ENCODE results near the gene PCNA.
"Not testable (repeated sequence)": the region's sequence is repeated elsewhere in the genome, so short reads cannot be mapped to it uniquely, and the experiment has no call there.

Gene PCNA

GRCh38 chr20:5074232-5074674, 45.5 kb downstream of the PCNA start:
- H3K27me3 ChIP-seq (ENCODE audit: insufficient read depth, low read length), result no peaks in the 10 kb centered on the region
- H3K9me3 ChIP-seq (ENCODE audit: insufficient read depth, low read depth, low read length), result no peaks in the 10 kb centered on the region
- H3K36me3 ChIP-seq (ENCODE audit: insufficient read depth, low read length), result no peaks in the 10 kb centered on the region
- H3K9ac ChIP-seq (ENCODE audit: low read depth, low read length), result no peak overlapping the region
- no peak overlapping the region for H3K4me3 ChIP-seq (ENCODE audit: low read length)
- peaks cover 8% of the 10 kb centered on the region for H3K4me1 ChIP-seq (ENCODE audit: insufficient read depth, low read length)
- no peak overlapping the region for H3K27ac ChIP-seq (ENCODE audit: low read depth, low read length)
- WGBS, result 91% methylated on average over 3 of the region's 3 CpGs

DNA sequence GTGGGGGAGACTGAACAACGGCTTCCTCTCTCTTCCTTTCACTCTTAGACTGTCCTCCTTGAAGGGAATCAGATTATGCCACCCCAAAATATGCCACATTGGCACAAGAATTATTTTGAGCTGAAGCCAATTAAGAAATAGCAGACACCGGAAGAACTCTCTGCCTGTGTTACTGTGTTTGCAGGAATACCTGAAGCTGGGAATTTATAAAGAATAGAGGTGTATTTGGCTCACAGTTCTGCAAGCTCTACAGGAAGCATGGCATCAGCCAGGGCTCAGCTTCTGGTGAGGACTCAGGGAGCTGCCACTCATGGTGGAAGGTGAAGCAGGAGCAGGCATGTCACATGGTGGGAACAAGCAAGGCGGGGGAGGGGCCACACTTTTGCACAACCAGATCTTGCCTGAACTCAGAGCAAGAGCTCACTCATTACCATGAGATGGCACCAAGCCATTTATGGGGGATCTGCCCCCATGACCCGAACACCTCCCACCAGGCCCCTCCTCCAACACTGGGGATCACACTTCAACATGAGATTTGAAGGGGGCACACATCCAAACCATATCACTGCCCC, 46.0 kb downstream of the PCNA start:
- H3K9me3 ChIP-seq (ENCODE audit: insufficient read depth, low read depth, low read length), result no peaks in the 10 kb centered on the region
- 83% methylated on average over 4 of the region's 4 CpGs for WGBS
- no peak overlapping the region for H3K4me3 ChIP-seq (ENCODE audit: low read length)
- no peaks in the 10 kb centered on the region for H3K36me3 ChIP-seq (ENCODE audit: insufficient read depth, low read length)
- H3K27ac ChIP-seq (ENCODE audit: low read depth, low read length), result no peak overlapping the region
- no peak overlapping the region for H3K9ac ChIP-seq (ENCODE audit: low read depth, low read length)
- H3K4me1 ChIP-seq (ENCODE audit: insufficient read depth, low read length), result peaks cover 8% of the 10 kb centered on the region
- H3K27me3 ChIP-seq (ENCODE audit: insufficient read depth, low read length), result no peaks in the 10 kb centered on the region

DNA sequence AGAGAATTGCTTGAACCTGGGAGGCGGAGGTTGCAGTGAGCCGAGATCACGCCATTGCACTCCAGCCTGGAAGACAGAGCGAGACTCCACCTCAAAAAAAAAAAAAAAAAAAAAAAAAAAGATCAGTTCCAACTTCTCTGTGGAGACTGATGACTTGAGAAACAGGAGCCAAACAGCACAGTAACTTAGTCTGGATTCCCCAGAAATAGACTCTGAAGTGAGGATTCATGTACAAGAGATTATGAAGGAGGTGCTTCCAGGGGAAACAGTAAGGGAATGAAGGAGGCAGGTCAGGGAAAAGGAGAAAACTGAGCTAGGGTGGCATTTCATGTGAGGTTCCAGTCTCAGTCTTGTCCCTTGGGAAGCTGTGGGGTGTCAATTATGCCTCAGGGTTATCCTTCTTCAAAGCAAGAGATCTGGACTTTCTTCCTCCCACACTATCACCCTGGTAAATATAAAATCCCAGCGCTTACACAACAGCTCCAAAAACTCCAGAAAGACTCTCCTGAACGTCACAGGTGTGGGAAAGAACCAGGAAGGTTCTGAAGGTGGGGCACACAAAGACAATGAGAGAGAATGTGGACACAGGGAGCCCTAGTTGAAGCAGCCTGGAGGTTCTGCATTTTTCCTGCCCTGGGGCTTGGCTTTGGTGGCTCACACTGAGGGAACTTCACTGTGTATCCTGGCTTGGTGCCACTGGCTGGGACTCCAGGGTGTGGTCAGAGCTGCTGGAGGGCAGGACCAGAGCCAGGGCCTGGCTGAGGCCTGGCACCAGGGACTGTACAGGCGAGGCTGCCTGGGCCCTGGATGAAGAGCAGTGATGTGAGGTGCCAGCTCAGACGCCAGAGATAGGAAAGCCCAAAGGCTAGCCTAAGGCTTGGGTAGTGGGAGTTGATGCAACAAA, 46.8 kb downstream of the PCNA start:
- H3K27ac ChIP-seq (ENCODE audit: low read depth, low read length), result no peak overlapping the region
- no peak overlapping the region for H3K9ac ChIP-seq (ENCODE audit: low read depth, low read length)
- H3K9me3 ChIP-seq (ENCODE audit: insufficient read depth, low read depth, low read length), result no peaks in the 10 kb centered on the region
- peaks cover 8% of the 10 kb centered on the region for H3K4me1 ChIP-seq (ENCODE audit: insufficient read depth, low read length)
- H3K4me3 ChIP-seq (ENCODE audit: low read length), result no peak overlapping the region
- H3K36me3 ChIP-seq (ENCODE audit: insufficient read depth, low read length), result no peaks in the 10 kb centered on the region
- 94% methylated on average over 7 of the region's 8 CpGs for WGBS
- no peaks in the 10 kb centered on the region for H3K27me3 ChIP-seq (ENCODE audit: insufficient read depth, low read length)

- not testable (repeated sequence) for H3K9me3 ChIP-seq (ENCODE audit: insufficient read depth, low read depth, low read length); H3K27ac ChIP-seq (ENCODE audit: low read depth, low read length); H3K36me3 ChIP-seq (ENCODE audit: insufficient read depth, low read length); H3K27me3 ChIP-seq (ENCODE audit: insufficient read depth, low read length); H3K4me3 ChIP-seq (ENCODE audit: low read length); H3K9ac ChIP-seq (ENCODE audit: low read depth, low read length); H3K4me1 ChIP-seq (ENCODE audit: insufficient read depth, low read length)
- 98% methylated on average over 4 of the region's 4 CpGs for WGBS
These were observed 47.8 kb downstream of the PCNA start for GRCh38 chr20:5071942-5072341.

DNA sequence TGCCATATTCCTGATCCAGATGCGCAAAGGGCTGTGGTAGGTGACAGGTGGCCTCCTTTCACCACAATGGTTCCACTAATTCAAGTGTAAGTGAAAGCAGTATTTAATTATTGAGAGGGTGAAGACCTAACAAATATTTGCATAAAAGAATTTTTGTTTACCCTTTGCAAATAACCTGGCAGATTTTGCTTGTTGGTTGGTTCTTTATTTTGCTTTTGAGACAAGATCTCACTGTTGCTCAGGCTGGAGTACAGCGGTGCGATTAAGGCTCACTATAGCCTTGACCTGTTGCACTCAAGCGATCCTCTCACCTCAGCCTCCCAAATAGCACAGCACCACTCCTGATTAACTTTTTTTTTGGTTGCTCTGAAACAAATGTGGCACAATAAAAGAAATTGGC, 49.2 kb downstream of the PCNA start:
- Histone ChIP-seq H3K9me3 (ENCODE audit: insufficient read depth, low read depth, low read length) (no peaks in the 10 kb centered on the region), H3K9ac (ENCODE audit: low read depth, low read length) (no peak overlapping the region), H3K27ac (ENCODE audit: low read depth, low read length) (no peak overlapping the region), H3K4me3 (ENCODE audit: low read length) (no peak overlapping the region), H3K4me1 (ENCODE audit: insufficient read depth, low read length) (peaks cover 8% of the 10 kb centered on the region), H3K27me3 (ENCODE audit: insufficient read depth, low read length) (no peaks in the 10 kb centered on the region), H3K36me3 (ENCODE audit: insufficient read depth, low read length) (no peaks in the 10 kb centered on the region)
- WGBS, result 93% methylated on average over 3 of the region's 4 CpGs

DNA sequence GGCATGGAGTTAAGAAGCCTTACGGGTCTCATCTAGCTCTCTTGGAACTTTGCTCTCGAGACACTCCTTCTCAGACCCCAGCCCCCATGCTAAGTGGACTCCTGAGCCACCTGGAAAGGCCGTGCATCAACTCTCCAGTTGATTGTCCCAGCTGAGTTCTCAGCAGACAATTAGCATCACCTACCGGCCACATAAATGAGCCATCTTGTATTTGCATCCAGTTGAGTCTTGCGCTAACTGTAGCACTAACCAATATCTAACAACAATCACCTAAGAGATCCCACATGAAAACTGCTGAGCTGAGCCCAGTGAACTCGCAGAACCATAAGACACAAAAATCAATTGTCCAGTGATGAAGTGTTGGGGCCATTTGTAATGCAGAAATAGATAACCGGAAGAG, 49.7 kb downstream of the PCNA start:
- H3K4me1 ChIP-seq (ENCODE audit: insufficient read depth, low read length), result peaks cover 8% of the 10 kb centered on the region
- WGBS, result 94% methylated on average over 7 of the region's 7 CpGs
- H3K27ac ChIP-seq (ENCODE audit: low read depth, low read length), result no peak overlapping the region
- H3K4me3 ChIP-seq (ENCODE audit: low read length), result no peak overlapping the region
- no peaks in the 10 kb centered on the region for H3K9me3 ChIP-seq (ENCODE audit: insufficient read depth, low read depth, low read length)
- no peaks in the 10 kb centered on the region for H3K36me3 ChIP-seq (ENCODE audit: insufficient read depth, low read length)
- no peak overlapping the region for H3K9ac ChIP-seq (ENCODE audit: low read depth, low read length)
- no peaks in the 10 kb centered on the region for H3K27me3 ChIP-seq (ENCODE audit: insufficient read depth, low read length)

DNA sequence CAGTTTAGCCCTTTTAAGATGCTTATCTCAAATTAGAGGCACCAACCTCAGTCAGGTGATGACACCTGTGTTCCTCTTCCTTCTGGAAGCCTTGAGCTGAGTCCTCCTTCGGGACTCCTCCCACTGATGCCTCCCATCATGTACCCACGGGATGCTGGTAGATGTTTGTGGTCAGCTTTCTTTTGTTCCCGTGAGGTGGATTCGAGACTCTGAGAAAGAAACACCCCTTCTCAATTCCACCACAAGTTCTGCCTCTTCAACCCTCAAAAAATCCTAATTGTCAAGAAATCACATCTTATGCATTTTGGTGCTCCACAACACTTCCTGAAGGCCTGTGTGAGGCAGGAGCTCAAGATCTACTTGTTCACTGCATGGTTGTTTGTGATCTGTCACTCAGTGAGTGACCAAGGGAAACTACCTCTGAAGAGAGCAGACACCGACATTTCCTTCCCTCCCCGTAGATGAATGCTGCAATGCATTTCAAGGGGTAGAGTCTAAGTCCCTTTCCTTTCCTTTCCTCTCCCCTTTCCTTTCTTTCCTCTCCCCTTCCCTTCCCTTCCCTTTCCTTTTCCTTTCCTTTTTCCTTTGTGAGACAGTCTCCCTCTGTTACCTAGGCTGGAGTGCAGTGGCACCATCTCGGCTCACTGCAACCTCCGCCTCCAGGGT, 50.5 kb downstream of the PCNA start:
- Histone ChIP-seq H3K27ac (ENCODE audit: low read depth, low read length) (no peak overlapping the region), H3K9ac (ENCODE audit: low read depth, low read length) (no peak overlapping the region), H3K4me3 (ENCODE audit: low read length) (no peak overlapping the region), H3K9me3 (ENCODE audit: insufficient read depth, low read depth, low read length) (no peaks in the 10 kb centered on the region), H3K4me1 (ENCODE audit: insufficient read depth, low read length) (peaks cover 8% of the 10 kb centered on the region), H3K36me3 (ENCODE audit: insufficient read depth, low read length) (no peaks in the 10 kb centered on the region), H3K27me3 (ENCODE audit: insufficient read depth, low read length) (no peaks in the 10 kb centered on the region)
- WGBS, result 96% methylated on average over 8 of the region's 8 CpGs

DNA sequence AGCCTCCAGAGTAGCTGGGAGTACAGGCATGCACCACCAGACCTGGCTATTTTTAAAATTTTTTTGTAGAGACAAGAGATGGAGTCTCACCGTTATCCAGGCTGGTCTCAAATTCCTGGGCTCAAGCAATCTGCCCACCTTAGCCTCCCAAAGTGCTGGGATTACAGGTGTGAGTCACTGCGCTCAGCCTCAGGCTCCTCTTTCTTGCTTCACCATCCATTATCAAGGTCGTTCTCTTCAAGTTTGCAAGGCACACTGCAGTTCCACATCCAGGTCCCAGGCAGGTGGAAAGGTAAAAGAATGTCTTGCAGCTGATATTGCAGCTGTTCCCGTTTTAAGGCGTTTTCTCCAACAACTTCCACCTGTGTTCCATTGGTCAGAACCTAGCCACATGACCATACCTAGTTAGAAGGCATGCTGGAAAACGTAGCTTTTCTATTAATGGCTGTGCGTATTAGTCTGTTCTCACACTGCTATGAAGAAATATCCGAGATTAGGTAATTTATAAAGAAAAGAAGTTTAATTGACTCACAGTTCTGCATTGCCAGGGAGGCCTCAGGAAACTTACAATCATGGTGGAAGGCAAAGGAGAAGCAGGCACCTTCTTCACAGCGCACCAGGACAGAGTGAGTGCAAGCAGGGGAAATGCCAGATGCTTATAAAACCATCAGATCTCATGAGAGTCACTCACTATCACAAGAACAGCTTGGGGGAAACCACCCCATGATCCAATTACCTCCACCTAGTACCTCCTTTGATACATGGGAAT, 51.7 kb downstream of the PCNA start:
- no peaks in the 10 kb centered on the region for H3K27me3 ChIP-seq (ENCODE audit: insufficient read depth, low read length)
- no peaks in the 10 kb centered on the region for H3K9me3 ChIP-seq (ENCODE audit: insufficient read depth, low read depth, low read length)
- WGBS, result 88% methylated on average over 8 of the region's 9 CpGs
- H3K36me3 ChIP-seq (ENCODE audit: insufficient read depth, low read length), result no peaks in the 10 kb centered on the region
- H3K27ac ChIP-seq (ENCODE audit: low read depth, low read length), result no peak overlapping the region
- no peak overlapping the region for H3K4me3 ChIP-seq (ENCODE audit: low read length)
- H3K9ac ChIP-seq (ENCODE audit: low read depth, low read length), result no peak overlapping the region
- no peaks in the 10 kb centered on the region for H3K4me1 ChIP-seq (ENCODE audit: insufficient read depth, low read length)

GRCh38 chr20:5065879-5066383, 53.8 kb downstream of the PCNA start:
- Histone ChIP-seq H3K27ac (ENCODE audit: low read depth, low read length) (no peak overlapping the region), H3K9ac (ENCODE audit: low read depth, low read length) (no peak overlapping the region)

GRCh38 chr20:5065166-5065878, 54.4 kb downstream of the PCNA start:
- WGBS, result 86% methylated on average over 7 of the region's 7 CpGs
- H3K27me3 ChIP-seq (ENCODE audit: insufficient read depth, low read length), result no peaks in the 10 kb centered on the region
- no peaks in the 10 kb centered on the region for H3K9me3 ChIP-seq (ENCODE audit: insufficient read depth, low read depth, low read length)
- no peaks in the 10 kb centered on the region; the same call in 1 of the 2 replicates for H3K4me1 ChIP-seq (ENCODE audit: insufficient read depth, low read length)
- no peak overlapping the region for H3K4me3 ChIP-seq (ENCODE audit: low read length)
- H3K36me3 ChIP-seq (ENCODE audit: insufficient read depth, low read length), result no peaks in the 10 kb centered on the region
- no peak overlapping the region for H3K9ac ChIP-seq (ENCODE audit: low read depth, low read length)
- H3K27ac ChIP-seq (ENCODE audit: low read depth, low read length), result no peak overlapping the region

More at GRCh38 chr20:5065879-5066383, 53.8 kb downstream of the PCNA start:
- H3K36me3 ChIP-seq (ENCODE audit: insufficient read depth, low read length), result no peaks in the 10 kb centered on the region
- no peaks in the 10 kb centered on the region for H3K27me3 ChIP-seq (ENCODE audit: insufficient read depth, low read length)
- H3K4me3 ChIP-seq (ENCODE audit: low read length), result no peak overlapping the region
- H3K9me3 ChIP-seq (ENCODE audit: insufficient read depth, low read depth, low read length), result no peaks in the 10 kb centered on the region
- WGBS, result 92% methylated on average over 10 of the region's 10 CpGs
- H3K4me1 ChIP-seq (ENCODE audit: insufficient read depth, low read length), result no peaks in the 10 kb centered on the region; the same call in 1 of the 2 replicates
